Stimulated activated CD4-positive, alpha-beta T cell treated with anti-CD3 and anti-CD28 coated beads, Interleukin-12 subunit alpha, Interleukin-12 subunit beta, amount 100 ng/mL, for 4 hours (primary cell): ENCODE results near the gene CACNG7.
A peak's percentile ranks its signal among the peaks of the same experiment; 100 is the strongest.

Source experiments
- DNase-seq: peaks from one replicate; pipeline ENCODE4 v3.0.0-alpha.2; 2020

CACNG7 gene

GRCh38 chr19:53879140-53880081, 29.7 kb upstream of the CACNG7 start:
- DNase-seq: peak; percentile 76

GRCh38 chr19:53880711-53881481, 28.2 kb upstream of the CACNG7 start:
- DNase-seq: no peak

GRCh38 chr19:53881482-53882390, 27.3 kb upstream of the CACNG7 start, which contains the start of gene PRKCG:
Gene PRKCG, plus strand, starts transcription at chr19:53882197. Its CDS starts 298 bp downstream, at chr19:53882495.
- peak; percentile 42 for DNase-seq

DNA sequence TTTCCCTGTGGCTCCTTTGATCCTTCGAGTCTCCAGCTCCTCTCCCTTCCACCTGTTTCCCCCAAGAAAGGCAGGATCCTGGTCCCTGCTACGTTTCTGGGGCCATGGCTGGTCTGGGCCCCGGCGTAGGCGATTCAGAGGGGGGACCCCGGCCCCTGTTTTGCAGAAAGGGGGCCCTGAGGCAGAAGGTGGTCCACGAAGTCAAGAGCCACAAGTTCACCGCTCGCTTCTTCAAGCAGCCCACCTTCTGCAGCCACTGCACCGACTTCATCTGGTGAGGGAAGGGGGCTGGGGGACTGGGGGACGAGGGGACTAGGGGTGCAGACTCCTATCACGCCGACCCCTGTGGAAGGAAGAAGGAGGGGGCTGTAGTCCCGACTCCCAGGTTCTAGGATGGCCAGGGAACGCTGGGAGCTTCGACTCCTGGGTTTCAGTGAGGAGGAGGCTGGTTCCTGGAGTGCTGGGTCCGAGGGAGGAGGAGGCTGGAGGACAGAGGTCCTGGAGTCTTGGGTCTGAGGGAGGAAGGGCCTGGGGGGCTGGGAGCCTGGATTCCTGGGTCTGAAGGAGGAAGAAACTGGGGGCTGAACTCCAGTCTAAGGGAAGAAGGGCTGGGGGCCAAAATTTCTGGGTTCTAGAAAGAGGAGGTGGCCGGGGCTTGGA, 26.6 kb upstream of the CACNG7 start:
- DNase-seq: no peak

GRCh38 chr19:53883231-53883661, 25.8 kb upstream of the CACNG7 start:
- DNase-seq: no peak

DNA sequence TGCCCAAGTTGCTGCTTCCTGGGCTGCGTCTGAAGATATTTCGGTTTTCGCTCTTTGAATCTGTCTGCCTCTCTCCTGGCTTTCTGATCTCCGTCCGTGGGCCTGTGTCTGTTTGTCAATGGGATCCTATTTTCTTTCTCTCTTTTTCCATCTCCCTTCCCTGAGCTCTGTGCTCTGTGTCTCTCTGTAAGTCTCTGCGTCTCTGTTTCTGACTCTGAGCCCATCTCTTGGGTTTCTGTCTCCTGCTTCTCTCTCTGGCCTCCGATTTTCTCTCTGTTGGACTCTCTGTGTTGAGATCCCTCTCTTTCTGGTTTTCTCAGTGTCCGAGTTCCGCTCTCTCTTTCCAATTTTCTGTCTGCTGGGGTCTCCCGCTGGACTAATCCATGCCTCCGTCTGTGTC, 25.3 kb upstream of the CACNG7 start:
- no peak for DNase-seq

DNA sequence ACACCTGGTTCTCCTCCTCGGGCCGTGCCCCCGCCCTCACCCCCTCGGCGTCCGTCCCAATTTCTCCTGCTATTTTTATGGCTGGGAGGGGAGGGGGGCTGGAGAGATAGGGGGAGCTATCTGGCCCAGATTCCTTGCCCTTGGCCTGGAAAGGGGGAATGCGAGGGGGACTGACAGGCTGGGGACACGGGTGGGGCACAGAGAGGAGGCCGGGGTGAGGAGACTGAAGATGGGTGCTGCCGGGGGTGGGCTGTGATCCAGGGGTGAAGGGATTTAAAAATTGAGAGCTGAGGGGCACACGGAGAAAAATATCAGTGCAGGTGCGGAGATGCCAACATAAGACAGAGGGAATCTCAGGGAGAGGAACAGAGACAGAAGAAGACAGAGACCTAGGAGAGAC, 24.8 kb upstream of the CACNG7 start:
- no peak for DNase-seq

DNA sequence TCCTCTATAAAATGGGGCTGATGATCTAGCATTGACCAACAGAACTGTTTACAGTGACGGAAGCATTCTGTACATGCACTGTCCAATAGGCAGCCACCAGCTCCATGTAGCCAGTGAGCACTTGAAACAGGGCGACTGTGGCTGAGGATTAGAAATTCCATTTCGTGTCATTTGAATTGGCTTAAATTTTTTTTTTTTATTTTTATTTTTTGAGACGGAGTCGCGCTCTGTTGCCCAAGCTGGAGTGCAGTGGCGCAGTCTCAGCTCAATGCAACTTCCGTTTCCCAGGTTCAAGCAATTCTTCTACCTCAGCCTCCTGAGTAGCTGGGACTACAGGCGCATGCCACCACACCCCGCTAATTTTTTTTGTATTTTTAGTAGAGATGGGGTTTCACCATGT, 24.0 kb upstream of the CACNG7 start:
- DNase-seq: no peak

DNA sequence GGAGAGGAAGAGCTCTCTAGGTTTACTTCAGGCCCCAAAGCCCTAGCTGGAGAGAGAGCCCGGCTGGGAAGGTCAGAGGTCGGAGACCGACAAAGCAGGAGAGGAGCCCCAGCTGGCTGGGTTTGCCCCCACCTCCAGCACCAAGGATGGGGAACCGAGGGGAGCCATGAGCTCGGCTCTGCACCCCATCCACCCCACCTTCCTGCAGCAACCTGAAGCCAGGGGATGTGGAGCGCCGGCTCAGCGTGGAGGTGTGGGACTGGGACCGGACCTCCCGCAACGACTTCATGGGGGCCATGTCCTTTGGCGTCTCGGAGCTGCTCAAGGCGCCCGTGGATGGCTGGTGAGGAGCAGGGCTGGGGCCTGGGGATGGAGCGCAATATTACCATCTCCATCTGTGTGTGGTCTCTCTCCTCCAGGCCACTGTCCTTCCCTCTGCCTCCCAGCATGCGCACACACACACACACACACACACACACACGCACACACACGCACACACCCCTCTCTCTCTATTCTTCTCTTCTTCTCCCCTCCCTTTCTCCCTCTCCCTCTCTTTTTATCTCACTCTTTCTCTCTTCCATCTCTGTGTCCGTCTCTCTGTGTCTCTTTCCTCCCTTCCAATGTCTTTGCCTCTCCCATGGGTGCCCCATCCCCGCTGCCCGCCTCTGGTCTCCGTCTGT, 16.6 kb upstream of the CACNG7 start:
- no peak for DNase-seq

- DNase-seq: no peak
Observed at GRCh38 chr19:53892981-53893325, 16.1 kb upstream of the CACNG7 start.

- DNase-seq: no peak
Observed at GRCh38 chr19:53894707-53895106, 14.4 kb upstream of the CACNG7 start.

- no peak for DNase-seq
Observed at GRCh38 chr19:53896682-53897081, 12.4 kb upstream of the CACNG7 start.

- no peak for DNase-seq
Observed at GRCh38 chr19:53897459-53897858, 11.6 kb upstream of the CACNG7 start.

- no peak for DNase-seq
Observed at GRCh38 chr19:53898166-53898565, 10.9 kb upstream of the CACNG7 start.

GRCh38 chr19:53898636-53899341, 10.3 kb upstream of the CACNG7 start:
- no peak for DNase-seq

DNA sequence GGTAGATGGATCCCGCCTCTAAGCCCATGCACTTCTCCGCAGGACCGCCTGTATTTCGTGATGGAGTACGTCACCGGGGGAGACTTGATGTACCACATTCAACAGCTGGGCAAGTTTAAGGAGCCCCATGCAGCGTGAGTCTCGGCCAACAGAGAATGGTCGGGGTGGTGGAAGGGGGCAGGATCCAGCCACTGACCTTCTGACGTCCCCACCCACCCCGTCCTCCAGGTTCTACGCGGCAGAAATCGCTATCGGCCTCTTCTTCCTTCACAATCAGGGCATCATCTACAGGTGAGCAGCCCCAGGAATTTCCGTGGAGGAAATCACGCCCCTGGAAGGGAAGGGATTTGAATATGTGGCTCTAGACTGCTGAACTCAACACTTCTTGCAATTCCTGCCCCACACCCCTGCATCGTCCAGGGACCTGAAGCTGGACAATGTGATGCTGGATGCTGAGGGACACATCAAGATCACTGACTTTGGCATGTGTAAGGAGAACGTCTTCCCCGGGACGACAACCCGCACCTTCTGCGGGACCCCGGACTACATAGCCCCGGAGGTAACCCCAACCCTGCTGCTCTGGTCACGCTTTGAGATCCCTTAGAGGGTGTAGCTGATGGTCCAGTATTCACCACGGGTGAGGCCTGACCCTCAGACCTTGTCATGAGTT, 8.8 kb upstream of the CACNG7 start:
- DNase-seq: no peak

GRCh38 chr19:53903055-53903680, 5.9 kb upstream of the CACNG7 start:
- no peak for DNase-seq

DNA sequence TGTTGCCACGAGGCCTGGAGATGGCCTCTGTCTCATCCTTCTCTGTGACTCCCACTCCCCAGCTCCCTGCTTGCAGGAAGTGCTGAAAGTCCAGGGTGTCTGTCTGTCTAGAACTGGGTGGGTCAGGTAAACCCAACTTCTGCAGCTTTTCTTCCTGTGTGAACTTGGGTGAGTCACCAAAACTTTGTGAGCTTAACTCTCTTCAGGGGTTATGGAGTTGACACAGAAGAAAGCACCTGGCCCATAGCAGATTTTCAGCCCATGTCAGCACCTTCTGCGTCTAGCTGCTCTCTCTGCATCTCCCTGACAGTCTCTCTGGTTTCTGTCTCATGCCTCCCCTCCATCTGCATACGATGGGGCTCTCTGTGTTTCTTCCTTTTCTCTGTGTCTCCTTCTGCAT, 4.2 kb upstream of the CACNG7 start:
- DNase-seq: no peak

DNA sequence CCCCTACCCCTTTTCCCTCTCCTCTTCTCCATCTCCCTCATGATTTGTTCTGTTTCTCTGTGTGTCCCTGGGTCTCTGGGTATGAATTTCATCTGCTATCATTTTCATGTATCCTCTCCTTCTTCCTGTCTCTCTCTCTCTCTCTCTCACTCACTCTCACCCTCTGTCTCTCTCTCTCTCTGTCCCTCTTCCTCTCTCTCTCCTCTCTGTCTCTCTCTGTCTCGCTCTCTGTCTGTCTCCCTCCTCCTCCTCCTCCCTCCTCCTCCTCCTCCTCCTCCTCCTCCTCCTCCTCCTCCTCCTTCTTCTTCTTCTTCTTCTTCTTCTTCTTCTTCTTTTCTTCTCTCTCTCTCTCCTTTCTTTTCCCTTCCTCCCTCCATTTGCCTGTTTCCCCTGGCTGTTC, 3.3 kb upstream of the CACNG7 start:
- no peak for DNase-seq
